B cell (primary cell): ENCODE results near the gene SCAND1. TPM values are rescaled to one million over a fixed set of nuclear protein-coding genes. Genes with fewer than 3 reads are reported as not detected.

Source experiments
- ATAC-seq: fragments of 200-7000 bp; cut with Tn5 transposase; one replicate; pipeline ENCODE4 v1.10.0; 2021; ENCODE audit warnings: low read depth, mild to moderate bottlenecking, moderate number of reproducible peaks, moderate library complexity
- CTCF ChIA-PET: fragments of 350-600 bp; sonication (Branson Sonifier 250); formaldehyde crosslinking; loops from one replicate; lab custom pipeline; 2021; ENCODE audit warnings: antibody characterized with exemption, inconsistent platforms; lab: Charles Lee
- POLR2A ChIA-PET: fragments of 350-600 bp; sonication (Branson Sonifier 250); formaldehyde crosslinking; loops from one replicate; lab custom pipeline; 2021; ENCODE audit warnings: antibody characterized with exemption; lab: Charles Lee
- DNase-seq: peaks from one replicate; pipeline ENCODE4 v3.0.0; 2013
- H2AFZ ChIP-seq: 2 replicates; pipeline ENCODE4 v1.6.1; 2012; ENCODE audit warnings: mild to moderate bottlenecking, low read depth, low read length; ENCODE audit not compliant: insufficient read depth, poor library complexity, severe bottlenecking
- H3K27ac ChIP-seq, 2 donors: 1 replicate in 1 of 2; 2 replicates in 1 of 2; pipeline ENCODE4 v1.5.1; 2012 to 2013; ENCODE audit warnings: low read length in 2 of 2, mild to moderate bottlenecking in 2 of 2, moderate library complexity in 1 of 2
- H3K27me3 ChIP-seq, 4 experiments: fragments of 200-600 bp in 1 of 4; sonication (generic) in 1 of 4; replicated peaks in 1 of 4; 1 replicate in 2 of 4; 2 replicates in 2 of 4; pipeline versions ENCODE4 v1.6.1 to v1.7.0; 2013 to 2016; ENCODE audit warnings: low read length in 3 of 4, mild to moderate bottlenecking in 2 of 4, mixed read lengths in 1 of 4, moderate library complexity in 1 of 4; ENCODE audit not compliant: insufficient read depth in 4 of 4, control insufficient read depth in 3 of 4; ENCODE audit errors: control extremely low read depth in 1 of 4
- H3K36me3 ChIP-seq, 2 experiments: replicated peaks in 1 of 2; 1 replicate in 1 of 2; 2 replicates in 1 of 2; pipeline versions ENCODE4 v1.6.1 to v1.7.1; 2013; ENCODE audit warnings: low read length in 1 of 2; ENCODE audit not compliant: insufficient read depth in 2 of 2, control insufficient read depth in 1 of 2; ENCODE audit errors: control extremely low read depth in 1 of 2, extremely low read depth in 1 of 2
- H3K4me1 ChIP-seq, 2 donors: fragments of 200-600 bp in 1 of 2; sonication (generic) in 1 of 2; 1 replicate in 1 of 2; 2 replicates in 1 of 2; pipeline versions ENCODE4 v1.5.1 to v1.6.1; 2013 to 2017; ENCODE audit warnings: low read length in 2 of 2; ENCODE audit not compliant: control insufficient read depth in 2 of 2, insufficient read depth in 2 of 2
- H3K4me2 ChIP-seq: replicated peaks from 2 replicates; pipeline ENCODE3; 2012; ENCODE audit warnings: mild to moderate bottlenecking, low read depth, low read length; ENCODE audit not compliant: poor library complexity, severe bottlenecking
- H3K4me3 ChIP-seq, 5 experiments: fragments of 200-600 bp in 1 of 5; sonication (generic) in 1 of 5; 1 replicate in 3 of 5; 2 replicates in 2 of 5; pipeline versions ENCODE4 v1.5.1 to v1.7.0; 2011 to 2016; ENCODE audit warnings: low read length in 4 of 5, mild to moderate bottlenecking in 4 of 5, low read depth in 2 of 5, control low read depth in 1 of 5, moderate library complexity in 1 of 5; ENCODE audit not compliant: insufficient read depth in 1 of 5; ENCODE audit errors: control extremely low read depth in 1 of 5, extremely low read depth in 1 of 5
- H3K79me2 ChIP-seq: fragments of 200-600 bp; sonication (generic); one replicate; pipeline ENCODE4 v1.6.0; 2016; ENCODE audit warnings: low read length; ENCODE audit not compliant: control insufficient read depth, insufficient read depth
- H3K9ac ChIP-seq: fragments of 200-600 bp; sonication (generic); 2 replicates; pipeline ENCODE4 v1.6.1; 2017; ENCODE audit warnings: mild to moderate bottlenecking, low read length, moderate library complexity
- H3K9me3 ChIP-seq, 3 donors: one replicate each; pipeline versions ENCODE4 v1.6.1 to v1.7.1; 2013; ENCODE audit warnings: low read length in 2 of 3; ENCODE audit not compliant: control insufficient read depth in 2 of 3, insufficient read depth in 1 of 3; ENCODE audit errors: control extremely low read depth in 1 of 3
- H4K20me1 ChIP-seq: 2 replicates; pipeline ENCODE4 v1.6.0; 2012; ENCODE audit warnings: mild to moderate bottlenecking, low read length; ENCODE audit not compliant: insufficient read depth, control insufficient read depth, poor library complexity, severe bottlenecking
- H3K27ac Mint-ChIP-seq: one replicate; pipeline ENCODE4 v1.8.0; 2021; ENCODE audit warnings: mixed read lengths
- H3K27me3 Mint-ChIP-seq: one replicate; pipeline ENCODE4 v1.8.0; 2021; ENCODE audit warnings: mixed read lengths
- H3K4me1 Mint-ChIP-seq: one replicate; pipeline ENCODE4 v1.8.0; 2021; ENCODE audit warnings: mixed read lengths
- H3K4me3 Mint-ChIP-seq: one replicate; pipeline ENCODE4 v1.8.0; 2021; ENCODE audit warnings: mixed read lengths
- H3K9me3 Mint-ChIP-seq: one replicate; pipeline ENCODE4 v1.8.0; 2022; ENCODE audit warnings: mixed read lengths; ENCODE audit not compliant: insufficient read depth
- EZH2 ChIP-seq: IDR thresholded peaks from 2 replicates; pipeline ENCODE4 v1.6.1; 2012; ENCODE audit warnings: borderline replicate concordance, low read depth, mild to moderate bottlenecking, moderate library complexity, low read length; ENCODE audit not compliant: insufficient read depth, poor library complexity, severe bottlenecking
- WGBS: methylation state at CpG from one replicate; pipeline ENCODE4 v1.1.5; 2013; ENCODE audit warnings: missing lambda C conversion rate; ENCODE audit not compliant: insufficient coverage; 5-methylcytosine and 5-hydroxymethylcytosine counted together
- intact Hi-C: fragments of 100-400 bp; cut with micrococcal nuclease; formaldehyde crosslinking; loops from one replicate; pipeline ENCODE4 v1.10.0; 2022
- polyA minus RNA-seq: library from RNA; depleted of rRNA, polyadenylated mRNA; stranded (reverse); fragments of >200 nt; gene quantifications from 2 replicates; pipeline ENCODE4 v1.2.3, GENCODE V29; 2012
- polyA plus RNA-seq: library from polyadenylated mRNA; depleted of rRNA; stranded (reverse); fragments of >200 nt; gene quantifications from 2 replicates; pipeline ENCODE4 v1.2.3, GENCODE V29; 2012
- total RNA-seq, 2 donors: library from RNA; stranded (reverse); fragments of 120-200 nt in 1 of 2; gene quantifications; 1 replicate in 1 of 2; 2 replicates in 1 of 2; pipeline versions ENCODE4 v1.2.3 to v1.2.4, GENCODE V29; 2013 to 2022
- TF ChIP-seq, protein P1 (sequence below): fragments of 200-600 bp; IDR thresholded peaks from one replicate; pipeline ENCODE4 v1.8.0; 2022; ENCODE audit warnings: antibody characterized with exemption, mild to moderate bottlenecking

The SCAND1 gene
- total RNA-seq: 40.8 and 42.0 TPM in 2 replicates
- total RNA-seq (2013): 54.3 TPM
- 66.9 and 102 TPM in 2 replicates for polyA plus RNA-seq
- polyA minus RNA-seq: 112 and 132 TPM in 2 replicates

DNA sequence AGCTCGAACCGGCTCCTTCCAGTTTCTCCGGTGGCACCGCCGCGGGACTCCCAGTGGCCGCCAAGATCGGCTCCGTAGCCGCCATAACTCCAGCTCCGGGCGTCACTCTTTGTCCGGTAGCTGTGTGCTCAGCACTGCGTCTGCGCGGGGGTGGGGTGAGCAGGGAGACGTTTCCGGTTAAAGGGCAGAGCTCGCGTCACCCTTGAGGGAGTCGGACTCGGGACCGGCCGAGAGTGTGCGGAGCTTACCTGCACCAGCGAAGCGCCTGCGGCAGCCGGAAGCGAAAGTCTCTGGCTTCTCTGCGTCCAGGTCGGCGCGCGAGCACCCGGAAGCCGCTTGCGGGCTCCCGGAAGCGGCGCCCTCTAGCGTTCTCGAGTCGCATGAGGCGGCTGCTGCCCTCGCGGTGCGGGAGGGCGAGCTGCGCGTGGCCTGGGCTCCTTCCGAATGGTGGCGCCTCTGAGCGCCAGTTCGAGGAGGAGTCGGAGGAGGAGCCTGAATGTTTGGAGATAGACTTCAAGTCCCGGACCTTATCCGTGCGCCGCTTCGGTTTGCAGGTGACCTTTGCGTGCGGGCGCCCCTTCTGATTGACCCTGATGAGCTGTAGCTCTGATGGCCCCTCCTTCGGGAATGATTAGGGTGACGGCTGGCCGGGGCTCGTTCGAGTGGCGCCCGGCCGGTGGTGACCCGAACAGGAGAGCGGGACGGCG is at the start of gene SCAND1:
TSS of gene SCAND1 (minus strand) at position 303 of the 707 bp plus-strand sequence. CDS start at position 85, 218 bp downstream.
- POLR2A ChIA-PET: interaction anchor here (0.5 to 3.2 kb wide), 15 partner anchors 11 to 677 kb away, joined by 3 to 20 read pairs (median 4); partner anchors contain the start of genes AAR2, CEP250, CPNE1 and EIF6
- DNase-seq (peak; percentile 99), ATAC-seq (peak; percentile 87)
- Histone ChIP-seq H3K4me1 (peaks cover 17 to 24% of the 10 kb centered on the region in 2 donors), H3K27me3 (no peaks in the 10 kb centered on the region), H4K20me1 (peaks cover 14% of the 10 kb centered on the region), H3K4me3 (peak within 1 kb of the TSS; percentile 72 to 96 (median 91)), H3K36me3 (peaks cover 0 to 1% of the 10 kb centered on the region in 2 experiments), H3K9ac (peak within 1 kb of the TSS; percentile 95), H3K9me3 (no peaks in the 10 kb centered on the region), H3K27ac (peak within 1 kb of the TSS; percentile 98 to 99), H3K4me2 (peak within 1 kb of the TSS; percentile 83), H3K79me2 (peaks cover 25% of the 10 kb centered on the region), H2AFZ (peak within 1 kb of the TSS; percentile 84)
- intact Hi-C loops: loop anchor here (1.0 to 10.0 kb wide), 13 partner anchors 97 to 1840 kb away; partner anchors contain the start of genes CPNE1, DSN1, EIF2S2 and EIF6
- Mint-ChIP-seq H3K27me3 (no peaks in the 10 kb centered on the region), H3K27ac (peak within 1 kb of the TSS; percentile 100), H3K4me1 (peaks cover 22% of the 10 kb centered on the region), H3K9me3 (peaks cover 2% of the 10 kb centered on the region), H3K4me3 (peak within 1 kb of the TSS; percentile 100)
- CTCF ChIA-PET: interaction anchor here (0.8 to 3.7 kb wide), 20 partner anchors 11 to 809 kb away, joined by 3 to 31 read pairs (median 4); partner anchors contain the start of genes CEP250, CNBD2, PHF20 and RBM39
- WGBS: under 1% methylated on average over 76 of the region's 76 CpGs
- TF ChIP-seq EZH2: no peak
- TF ChIP-seq, protein P1, sequence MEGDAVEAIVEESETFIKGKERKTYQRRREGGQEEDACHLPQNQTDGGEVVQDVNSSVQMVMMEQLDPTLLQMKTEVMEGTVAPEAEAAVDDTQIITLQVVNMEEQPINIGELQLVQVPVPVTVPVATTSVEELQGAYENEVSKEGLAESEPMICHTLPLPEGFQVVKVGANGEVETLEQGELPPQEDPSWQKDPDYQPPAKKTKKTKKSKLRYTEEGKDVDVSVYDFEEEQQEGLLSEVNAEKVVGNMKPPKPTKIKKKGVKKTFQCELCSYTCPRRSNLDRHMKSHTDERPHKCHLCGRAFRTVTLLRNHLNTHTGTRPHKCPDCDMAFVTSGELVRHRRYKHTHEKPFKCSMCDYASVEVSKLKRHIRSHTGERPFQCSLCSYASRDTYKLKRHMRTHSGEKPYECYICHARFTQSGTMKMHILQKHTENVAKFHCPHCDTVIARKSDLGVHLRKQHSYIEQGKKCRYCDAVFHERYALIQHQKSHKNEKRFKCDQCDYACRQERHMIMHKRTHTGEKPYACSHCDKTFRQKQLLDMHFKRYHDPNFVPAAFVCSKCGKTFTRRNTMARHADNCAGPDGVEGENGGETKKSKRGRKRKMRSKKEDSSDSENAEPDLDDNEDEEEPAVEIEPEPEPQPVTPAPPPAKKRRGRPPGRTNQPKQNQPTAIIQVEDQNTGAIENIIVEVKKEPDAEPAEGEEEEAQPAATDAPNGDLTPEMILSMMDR: peak; percentile 97
